HEK293 (cell line): Measurements from ENCODE around the gene CDC37.
"Not testable (repeated sequence)": the region's sequence is repeated elsewhere in the genome, so short reads cannot be mapped to it uniquely, and the experiment has no call there.

ENCODE experiments used
- CTCF ChIA-PET: fragments of 350-600 bp; formaldehyde crosslinking; extraction: SDS; loops from one replicate; lab custom pipeline; 2021; ENCODE audit warnings: antibody characterized with exemption; lab: Yijun Ruan, JAX
- POLR2A ChIA-PET: fragments of 300-600 bp; formaldehyde crosslinking; extraction: SDS; loops from one replicate; lab custom pipeline; 2020; ENCODE audit warnings: antibody characterized with exemption, inconsistent platforms; lab: Yijun Ruan, JAX
- H3K27ac ChIP-seq: fragments of 200-500 bp; sonication (Bioruptor generic); 2 replicates; pipeline ENCODE4 v1.5.1; 2014; ENCODE audit warnings: low read depth, low read length, control low read depth, inconsistent platforms; ENCODE audit errors: extremely low read depth
- H3K36me3 ChIP-seq, 2 experiments: fragments of 200-500 bp in 1 of 2; sonication (Bioruptor generic) in 1 of 2; 1 replicate in 1 of 2; 2 replicates in 1 of 2; pipeline ENCODE4 v1.5.1; 2014 to 2017; ENCODE audit warnings: inconsistent platforms in 2 of 2, low read length in 2 of 2; ENCODE audit not compliant: control insufficient read depth in 2 of 2, insufficient read depth in 1 of 2
- H3K4me1 ChIP-seq: fragments of 200-500 bp; sonication (Bioruptor generic); 2 replicates; pipeline ENCODE4 v1.5.1; 2014; ENCODE audit warnings: mild to moderate bottlenecking, low read length, inconsistent platforms; ENCODE audit not compliant: control insufficient read depth, insufficient read depth
- H3K4me3 ChIP-seq: 2 replicates; pipeline ENCODE4 v1.5.1; 2011; ENCODE audit warnings: low read depth, mild to moderate bottlenecking, control low read depth, low read length, moderate library complexity
- H3K9me3 ChIP-seq: fragments of 200-500 bp; sonication (Bioruptor generic); 2 replicates; pipeline ENCODE4 v1.5.1; 2014; ENCODE audit warnings: low read depth, low read length, inconsistent platforms; ENCODE audit not compliant: control insufficient read depth, insufficient read depth
- EGR2 ChIP-seq: fragments of 450-650 bp; formaldehyde crosslinking; IDR thresholded peaks from 2 replicates; pipeline ENCODE4 v1.5.1; 2016; ENCODE audit warnings: low read depth, missing biosample characterization, missing genetic modification characterization
- PRDM4 ChIP-seq: fragments of 450-650 bp; formaldehyde crosslinking; IDR thresholded peaks from 2 replicates; pipeline ENCODE4 v1.5.1; 2017; ENCODE audit warnings: missing biosample characterization, missing genetic modification characterization
- SCRT2 ChIP-seq: fragments of 450-650 bp; formaldehyde crosslinking; IDR thresholded peaks from 2 replicates; pipeline ENCODE4 v1.5.1; 2016; ENCODE audit warnings: missing biosample characterization, missing genetic modification characterization
- ZBTB17 ChIP-seq: fragments of 450-650 bp; formaldehyde crosslinking; IDR thresholded peaks from 2 replicates; pipeline ENCODE4 v1.5.1; 2016; ENCODE audit warnings: missing biosample characterization, missing genetic modification characterization
- ZBTB20 ChIP-seq: fragments of 450-650 bp; formaldehyde crosslinking; IDR thresholded peaks from 2 replicates; pipeline ENCODE4 v1.5.1; 2016; ENCODE audit warnings: missing biosample characterization, missing genetic modification characterization
- ZFHX2 ChIP-seq: fragments of 450-650 bp; formaldehyde crosslinking; conservative IDR thresholded peaks from 2 replicates; pipeline ENCODE4 v1.5.1; 2016; ENCODE audit warnings: missing biosample characterization, missing genetic modification characterization
- ZNF211 ChIP-seq: fragments of 450-650 bp; formaldehyde crosslinking; IDR thresholded peaks from 2 replicates; pipeline ENCODE4 v1.5.1; 2016; ENCODE audit warnings: low read depth, missing biosample characterization, missing genetic modification characterization
- ZNF350 ChIP-seq: fragments of 450-650 bp; formaldehyde crosslinking; IDR thresholded peaks from 2 replicates; pipeline ENCODE4 v1.5.0; 2017; ENCODE audit warnings: missing biosample characterization, mild to moderate bottlenecking, missing genetic modification characterization
- ZNF423 ChIP-seq: fragments of 450-650 bp; formaldehyde crosslinking; IDR thresholded peaks from 2 replicates; pipeline ENCODE4 v1.5.1; 2016; ENCODE audit warnings: missing biosample characterization, missing genetic modification characterization
- ZNF513 ChIP-seq: fragments of 450-650 bp; IDR thresholded peaks from 2 replicates; pipeline ENCODE4 v1.5.1; 2018; ENCODE audit warnings: missing biosample characterization, missing genetic modification characterization
- ZNF529 ChIP-seq: fragments of 450-650 bp; formaldehyde crosslinking; IDR thresholded peaks from 2 replicates; pipeline ENCODE4 v1.5.1; 2017; ENCODE audit warnings: missing genetic modification characterization, missing biosample characterization; ENCODE audit not compliant: insufficient replicate concordance
- ZNF768 ChIP-seq: fragments of 450-650 bp; formaldehyde crosslinking; IDR thresholded peaks from 2 replicates; pipeline ENCODE4 v1.5.1; 2018; ENCODE audit warnings: missing biosample characterization, mild to moderate bottlenecking, missing genetic modification characterization

CDC37 gene

GRCh38 chr19:10416083-10416379, 12.7 kb upstream of the CDC37 start:
- ChIA-PET CTCF (interaction anchor here (0.6 to 9.1 kb wide), 31 partner anchors 11 to 919 kb away, joined by 3 to 193 read pairs (median 4); partner anchors contain the start of genes CDC37, CDKN2D and ICAM5), POLR2A (interaction anchor here (0.7 to 1.6 kb wide), 3 partner anchors 10 to 36 kb away, joined by 3 to 5 read pairs (median 3); partner anchors contain the start of genes CDC37 and TYK2)
- H3K4me1 ChIP-seq, result peaks cover 8% of the 10 kb centered on the region; the same call in 1 of the 2 replicates
- peak; percentile 94 for TF ChIP-seq PRDM4
- 0 out of 2 replicates have a peak, but pooled peaks have one; percentile 17 for TF ChIP-seq ZNF768 (tag by site-specific recombination)
- TF ChIP-seq ZNF211 (tag by site-specific recombination), result no peak
- H3K4me3 ChIP-seq, result peak overlapping the region; percentile 51
- H3K9me3 ChIP-seq, result no peaks in the 10 kb centered on the region
- H3K36me3 ChIP-seq, result no peaks in the 10 kb centered on the region
- H3K27ac ChIP-seq, result peak overlapping the region; percentile 44; the same call in 1 of the 2 replicates

- Histone ChIP-seq H3K36me3 (no peaks in the 10 kb centered on the region), H3K4me3 (no peak overlapping the region), H3K4me1 (no peaks in the 10 kb centered on the region; the same call in 1 of the 2 replicates), H3K9me3 (no peaks in the 10 kb centered on the region), H3K27ac (no peak overlapping the region)
- POLR2A ChIA-PET, result interaction anchor here (0.7 to 1.8 kb wide), 2 partner anchors 9 to 320 kb away, joined by 3 to 4 read pairs; partner anchors contain the start of gene CDC37
- CTCF ChIA-PET, result interaction anchor here (0.6 to 9.1 kb wide), 9 partner anchors 8 to 295 kb away, joined by 3 to 193 read pairs (median 3); partner anchors contain the start of gene CDC37
- TF ChIP-seq ZNF513 (tag by site-specific recombination) (no peak), ZFHX2 (peak; percentile 30; the same call in 1 of the 2 replicates), SCRT2 (peak; percentile 57; the same call in 1 of the 2 replicates)
Observed at GRCh38 chr19:10412257-10412977, 9.1 kb upstream of the CDC37 start.

- H3K27ac ChIP-seq, POLR2A ChIA-PET, H3K4me1 ChIP-seq, H3K36me3 ChIP-seq, H3K4me3 ChIP-seq, H3K9me3 ChIP-seq: not testable (repeated sequence)
- CTCF ChIA-PET, result interaction anchor here (0.6 to 1.7 kb wide), 5 partner anchors 12 to 675 kb away, joined by 3 to 8 read pairs (median 3); no protein-coding TSS in a partner anchor
Observed at GRCh38 chr19:10411224-10411623, 7.9 kb upstream of the CDC37 start.

- Histone ChIP-seq H3K36me3 (no peaks in the 10 kb centered on the region), H3K4me3 (no peak overlapping the region), H3K4me1 (no peaks in the 10 kb centered on the region; the same call in 1 of the 2 replicates), H3K9me3 (no peaks in the 10 kb centered on the region), H3K27ac (no peak overlapping the region)
- TF ChIP-seq ZNF350 (tag by site-specific recombination) (no peak), ZBTB17 (tag by site-specific recombination) (peak; percentile 90), ZBTB20 (tag by site-specific recombination) (0 out of 2 replicates have a peak, but pooled peaks have one; percentile 18), ZNF423 (tag by site-specific recombination) (no peak), EGR2 (tag by site-specific recombination) (peak; percentile 71), ZFHX2 (peak; percentile 70), ZNF529 (no peak)
- ChIA-PET CTCF (interaction anchor here (0.5 to 10.5 kb wide), 7 partner anchors 8 to 291 kb away, joined by 3 to 193 read pairs (median 4); partner anchors contain the start of gene PDE4A), POLR2A (interaction anchor here (0.6 kb wide), 1 partner anchor 10 kb away, joined by 7 read pairs; no protein-coding TSS in a partner anchor)
Observed at GRCh38 chr19:10408511-10409283, 5.4 kb upstream of the CDC37 start.
